HG03135 (cell line): ENCODE results near the gene ZBED4.
"Not testable (repeated sequence)": the region's sequence is repeated elsewhere in the genome, so short reads cannot be mapped to it uniquely, and the experiment has no call there.

Experiments
- ATAC-seq: cut with Tn5 transposase; IDR thresholded peaks from one replicate; pipeline ENCODE4 v1.9.1; 2021; ENCODE audit warnings: mild to moderate bottlenecking, moderate library complexity; ENCODE audit not compliant: unreplicated experiment

The ZBED4 gene

GRCh38 chr22:49826603-49827270, 26.9 kb upstream of the ZBED4 start:
- ATAC-seq = no peak

- ATAC-seq = no peak
Measured at GRCh38 chr22:49827271-49827852, 26.3 kb upstream of the ZBED4 start.

DNA sequence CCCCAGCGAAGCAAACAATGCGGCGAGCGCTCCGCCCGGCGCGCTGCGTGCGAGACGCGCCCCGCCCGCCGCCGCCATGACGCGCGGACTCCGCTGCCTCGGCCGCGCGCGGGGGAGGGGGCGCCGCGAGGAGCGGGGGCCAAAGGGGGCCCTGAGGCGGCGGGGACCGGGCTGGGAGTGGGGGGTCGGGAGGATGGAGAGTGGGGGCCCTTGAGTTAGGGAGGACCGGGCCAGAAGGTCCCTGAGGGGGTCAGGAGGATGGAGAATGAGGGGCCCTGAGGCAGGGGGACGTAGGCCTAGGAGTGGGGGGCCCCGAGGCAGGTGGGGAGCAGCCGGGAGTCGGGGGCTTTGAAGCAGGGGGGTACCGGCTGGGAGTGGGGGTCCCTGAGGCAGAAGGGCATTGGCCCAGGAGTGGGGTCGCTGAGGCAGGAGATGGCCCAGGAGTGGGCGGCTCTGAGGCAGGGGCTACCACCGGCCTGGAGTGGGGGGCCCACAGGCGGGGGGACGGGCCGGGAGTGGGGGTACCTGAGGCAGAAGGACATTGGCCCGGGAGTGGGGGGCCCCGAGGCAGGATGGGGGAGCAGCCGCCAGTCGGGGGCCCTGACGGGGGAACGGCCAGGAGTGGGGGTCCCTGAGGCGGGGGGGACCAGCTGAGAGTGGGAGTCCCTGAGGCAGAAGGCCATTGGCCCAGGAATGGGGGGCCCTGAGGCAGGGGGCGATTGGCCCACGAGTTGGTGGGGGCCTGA, 25.6 kb upstream of the ZBED4 start, which contains the start of gene BRD1:
Gene BRD1, minus strand, starts transcription at position 21 of the 746 bp plus-strand sequence. CDS start 3,556 bp downstream, outside the sequence.
- ATAC-seq = no peak

- no peak for ATAC-seq
Measured at GRCh38 chr22:49828599-49828965, 25.1 kb upstream of the ZBED4 start.

DNA sequence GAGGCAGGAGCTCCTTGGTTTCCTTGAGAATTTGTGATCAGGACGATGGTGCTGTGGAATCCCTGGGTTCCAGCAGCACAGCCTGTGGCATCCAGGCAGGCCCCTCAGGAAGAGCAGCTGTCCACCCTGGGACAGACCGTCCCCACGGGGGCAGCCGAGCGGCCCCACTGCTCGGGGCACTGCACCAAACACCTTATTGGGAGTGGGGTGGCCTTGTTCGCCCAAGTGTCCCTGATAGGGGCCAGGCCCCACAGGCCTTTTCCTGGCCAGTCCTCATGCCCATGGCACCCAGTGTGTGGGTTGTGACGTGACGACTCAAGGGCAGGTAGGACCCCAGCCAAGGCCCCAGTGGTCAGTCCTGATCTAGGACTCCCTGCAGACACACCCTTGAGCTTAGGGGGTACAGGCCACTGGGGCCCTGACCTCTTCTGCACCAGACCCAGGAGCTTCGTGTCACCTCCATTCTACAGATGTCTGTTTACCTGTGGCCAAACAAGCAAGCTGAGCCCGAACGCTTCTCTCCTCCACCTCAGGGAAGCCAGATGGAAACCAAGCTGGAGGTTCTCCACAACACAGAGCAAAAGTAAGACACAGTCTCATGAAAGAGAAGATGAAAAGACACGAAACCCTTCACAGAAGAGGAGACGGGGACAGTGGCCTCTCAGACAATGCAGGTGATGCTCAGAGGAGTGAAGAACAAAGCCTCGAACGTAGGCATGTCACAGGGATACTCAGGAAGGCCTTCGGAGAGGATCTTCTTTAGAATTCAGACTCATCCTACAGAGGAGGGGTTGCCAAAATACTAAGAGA, 24.4 kb upstream of the ZBED4 start:
- ATAC-seq = no peak

DNA sequence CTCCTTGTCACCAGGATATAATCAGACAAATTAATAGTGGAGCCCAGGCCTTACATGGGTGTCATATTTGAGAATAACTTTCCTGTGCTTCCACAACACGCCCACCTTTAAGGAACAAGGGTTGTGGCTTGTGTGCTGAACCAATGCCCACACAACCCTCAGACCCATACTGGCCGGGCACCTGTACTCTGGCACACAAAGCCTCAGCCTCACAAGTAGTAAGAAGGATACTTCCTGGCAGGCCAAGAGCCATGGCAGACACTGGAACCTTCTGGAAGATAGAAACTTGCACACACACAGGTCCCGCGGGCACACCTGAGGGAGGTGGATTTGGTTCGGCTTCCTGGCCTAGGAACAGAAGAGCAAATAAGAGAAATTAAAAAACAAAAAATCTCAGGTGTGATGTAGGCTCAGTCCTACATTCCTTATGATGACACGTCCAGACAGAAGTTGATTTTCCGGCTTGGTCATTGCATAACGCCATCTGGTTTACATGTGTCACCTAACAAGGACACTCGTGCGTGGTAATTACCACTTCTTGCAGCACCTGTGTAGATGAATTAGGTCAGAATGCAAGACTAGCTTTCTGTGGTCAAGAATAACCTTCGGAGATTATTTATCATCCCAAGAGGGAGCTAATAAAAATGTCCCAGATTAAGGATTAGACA, 20.2 kb upstream of the ZBED4 start:
- no peak for ATAC-seq

GRCh38 chr22:49838771-49839717, 14.6 kb upstream of the ZBED4 start:
- ATAC-seq = no peak

- ATAC-seq = no peak
Measured at GRCh38 chr22:49845241-49845640, 8.4 kb upstream of the ZBED4 start.

DNA sequence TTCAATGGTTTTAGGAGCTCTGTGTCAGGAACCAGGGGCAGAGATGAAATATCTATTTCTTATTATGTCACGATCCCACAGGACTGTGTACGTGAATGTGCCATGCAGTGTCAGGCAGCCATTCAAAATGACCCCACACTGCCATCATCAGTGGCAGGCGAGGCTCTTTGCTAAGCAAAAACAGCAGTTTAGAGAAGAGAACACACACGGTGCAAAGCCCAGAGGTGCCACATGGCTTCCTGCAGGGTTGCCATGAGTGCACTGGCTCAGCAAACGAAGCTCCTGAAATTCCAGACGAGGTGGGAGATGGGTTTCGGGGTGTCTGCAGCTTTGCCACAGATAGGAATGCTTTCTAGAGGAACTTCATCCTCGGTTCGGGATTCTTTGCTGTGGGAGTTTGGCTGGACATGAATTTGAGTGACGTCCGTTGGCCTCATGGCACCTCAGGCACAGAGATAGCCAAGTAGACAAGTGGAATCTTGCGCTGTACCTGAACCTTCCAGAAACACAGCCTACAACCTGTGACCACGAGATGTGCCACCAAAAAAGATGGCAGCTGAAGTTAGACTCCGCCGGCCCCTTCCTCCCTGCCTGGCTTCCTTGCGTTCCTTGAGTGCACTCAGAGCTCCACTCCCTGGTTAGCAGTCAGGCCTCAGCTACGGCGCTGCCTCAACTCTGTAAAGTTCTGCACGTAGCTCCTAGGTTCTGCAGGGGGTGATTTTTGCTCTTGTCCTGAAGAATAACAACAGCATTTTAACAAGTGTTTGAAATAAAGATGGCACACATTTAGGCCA, 7.8 kb upstream of the ZBED4 start:
- no peak for ATAC-seq

- no peak for ATAC-seq
Measured at GRCh38 chr22:49847751-49848689, 5.6 kb upstream of the ZBED4 start.

GRCh38 chr22:49848690-49849160, 4.9 kb upstream of the ZBED4 start:
- ATAC-seq = no peak

DNA sequence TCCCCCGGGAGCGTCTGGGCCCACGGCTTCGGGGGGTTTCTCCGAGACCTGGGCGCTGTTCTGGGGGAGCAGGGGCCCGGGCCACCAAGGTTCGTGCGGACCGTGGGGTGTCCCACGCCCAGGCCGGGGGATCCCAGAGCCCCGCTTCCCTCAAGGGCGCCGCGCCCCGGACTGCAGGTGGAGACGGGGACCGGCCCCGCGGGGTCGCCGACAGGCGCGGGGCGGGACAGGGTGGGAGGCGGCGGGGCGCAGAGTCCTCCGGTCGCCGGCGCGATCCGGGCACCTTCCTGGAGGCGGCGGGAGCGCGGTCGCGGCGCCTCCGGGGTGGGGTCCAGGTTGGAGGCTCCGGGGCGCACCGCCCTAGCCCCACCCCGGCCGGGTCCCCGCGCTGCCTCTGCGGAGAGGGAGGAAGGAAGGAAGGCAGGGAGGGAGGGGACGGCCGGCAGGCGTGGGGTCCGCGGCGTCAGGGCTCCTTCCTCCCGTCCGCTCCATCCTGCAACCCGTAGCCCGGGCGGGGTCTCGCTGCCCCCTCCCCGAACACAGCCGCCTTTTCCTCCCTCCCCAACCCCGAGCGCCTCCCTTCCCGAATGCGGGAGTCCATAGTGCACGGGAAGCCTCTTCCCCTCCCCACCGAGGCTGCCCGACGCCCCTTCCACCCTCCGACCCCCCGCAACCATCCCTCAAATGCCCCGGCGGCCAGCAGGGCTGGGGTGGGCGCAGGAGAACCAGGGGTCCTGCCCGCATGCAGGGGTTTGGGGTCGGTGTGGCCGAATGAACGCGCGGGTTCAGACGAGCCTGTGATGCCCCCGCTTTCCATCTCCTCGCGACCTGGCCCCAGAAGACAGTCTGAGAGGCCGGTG, 4.3 kb upstream of the ZBED4 start:
- ATAC-seq = no peak

DNA sequence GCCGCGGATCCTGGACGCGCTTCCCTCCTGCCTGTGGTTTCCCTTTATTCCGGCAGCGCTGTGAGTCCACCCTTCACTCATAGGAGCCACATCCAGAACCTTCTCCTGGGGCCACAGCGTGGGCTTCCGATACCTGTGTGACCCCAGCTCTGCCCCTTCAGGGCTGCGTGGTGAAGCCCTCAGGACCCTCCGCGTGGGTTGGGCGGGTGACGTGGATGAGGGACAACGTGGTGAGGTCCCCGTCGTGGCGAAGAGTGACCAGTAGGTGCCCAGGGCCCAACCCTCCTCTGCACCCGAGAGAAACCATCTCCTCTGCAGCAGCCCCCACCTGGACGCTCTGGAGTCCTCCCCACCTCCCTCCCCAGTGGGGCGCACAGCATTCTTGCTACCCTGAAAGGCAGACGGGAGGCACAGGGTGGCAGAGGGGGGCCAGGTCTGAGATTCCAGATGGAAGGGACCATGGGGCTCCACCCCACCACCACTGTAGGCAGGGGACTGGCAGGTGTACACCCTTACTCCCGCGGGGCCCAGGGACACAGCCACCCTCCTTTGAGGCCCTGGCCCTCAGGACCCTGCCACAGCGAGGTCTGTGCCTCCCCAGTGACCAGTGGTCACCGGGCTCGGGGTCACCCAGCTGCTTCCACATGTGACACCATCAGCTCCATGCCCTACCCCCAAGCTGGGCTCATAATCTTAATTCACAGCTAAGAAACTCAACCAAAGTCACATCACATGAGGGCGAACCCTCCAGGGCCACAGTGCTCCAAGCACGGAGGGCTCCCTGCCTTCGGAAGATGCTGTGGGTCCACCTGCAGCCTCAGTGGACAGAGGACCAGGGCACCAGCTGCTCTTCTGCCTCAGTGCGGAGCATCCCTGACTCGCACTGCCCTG, 3.4 kb upstream of the ZBED4 start:
- no peak for ATAC-seq

DNA sequence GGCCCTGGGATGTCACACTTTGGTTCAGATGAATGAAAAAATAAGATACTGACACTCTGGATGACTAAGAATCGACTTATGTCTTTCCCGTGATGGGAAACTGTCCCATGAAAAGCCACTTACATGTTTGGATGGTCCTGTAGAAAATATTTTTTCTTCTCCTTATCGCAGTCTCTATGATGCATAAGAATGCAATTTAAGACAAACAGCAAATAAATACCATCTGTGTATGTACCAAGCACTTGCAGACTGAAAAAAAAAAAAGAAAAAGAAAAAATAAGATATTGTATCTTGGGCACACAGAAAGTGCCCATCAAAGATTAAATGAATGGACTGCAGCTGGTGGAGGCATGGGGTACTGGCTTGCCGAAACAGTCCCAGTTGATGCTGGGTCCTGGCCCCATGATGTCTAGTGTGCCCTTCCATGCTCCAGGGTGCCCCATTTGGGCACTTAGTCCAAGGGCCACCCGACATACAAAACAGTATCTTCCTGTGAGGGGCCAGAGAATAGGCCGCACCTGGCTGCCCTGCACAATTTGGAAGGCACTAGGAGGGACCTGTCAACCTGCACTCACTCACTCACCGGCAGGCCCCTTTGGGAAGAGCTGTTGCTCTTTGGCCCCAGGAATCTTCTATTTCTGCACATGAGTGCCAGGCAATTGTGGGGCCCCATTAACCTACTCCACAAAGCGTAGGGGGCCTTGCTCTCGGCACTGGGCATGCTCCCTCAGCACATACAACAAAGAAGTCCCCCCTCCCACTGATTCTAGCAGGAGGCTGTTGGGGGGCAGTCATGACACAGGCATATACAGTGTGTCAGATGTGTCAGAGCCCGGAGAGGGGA, 2.5 kb upstream of the ZBED4 start:
- no peak for ATAC-seq

- not testable (repeated sequence) for ATAC-seq
Measured at GRCh38 chr22:49852568-49852897, 1.1 kb upstream of the ZBED4 start.
